HG03432 (cell line): ENCODE data around the gene SCYL1.
"Not testable (repeated sequence)": the region's sequence is repeated elsewhere in the genome, so short reads cannot be mapped to it uniquely, and the experiment has no call there.

Source experiments
- ATAC-seq: cut with Tn5 transposase; IDR thresholded peaks from one replicate; pipeline ENCODE4 v1.9.1; 2021; ENCODE audit warnings: mild to moderate bottlenecking, moderate library complexity; ENCODE audit not compliant: unreplicated experiment

SCYL1 gene

DNA sequence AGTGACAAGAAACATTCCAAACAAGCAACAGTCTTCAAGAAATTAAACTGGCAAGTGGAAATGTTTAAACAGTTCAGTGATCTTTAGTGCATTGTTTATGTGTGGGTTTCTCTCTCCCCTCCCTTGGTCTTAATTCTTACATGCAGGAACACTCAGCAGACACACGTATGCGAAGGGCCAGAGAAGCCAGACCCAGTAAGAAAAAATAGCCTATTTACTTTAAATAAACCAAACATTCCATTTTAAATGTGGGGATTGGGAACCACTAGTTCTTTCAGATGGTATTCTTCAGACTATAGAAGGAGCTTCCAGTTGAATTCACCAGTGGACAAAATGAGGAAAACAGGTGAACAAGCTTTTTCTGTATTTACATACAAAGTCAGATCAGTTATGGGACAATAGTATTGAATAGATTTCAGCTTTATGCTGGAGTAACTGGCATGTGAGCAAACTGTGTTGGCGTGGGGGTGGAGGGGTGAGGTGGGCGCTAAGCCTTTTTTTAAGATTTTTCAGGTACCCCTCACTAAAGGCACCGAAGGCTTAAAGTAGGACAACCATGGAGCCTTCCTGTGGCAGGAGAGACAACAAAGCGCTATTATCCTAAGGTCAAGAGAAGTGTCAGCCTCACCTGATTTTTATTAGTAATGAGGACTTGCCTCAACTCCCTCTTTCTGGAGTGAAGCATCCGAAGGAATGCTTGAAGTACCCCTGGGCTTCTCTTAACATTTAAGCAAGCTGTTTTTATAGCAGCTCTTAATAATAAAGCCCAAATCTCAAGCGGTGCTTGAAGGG is 20.0 kb upstream of the SCYL1 start:
- ATAC-seq: no peak

DNA sequence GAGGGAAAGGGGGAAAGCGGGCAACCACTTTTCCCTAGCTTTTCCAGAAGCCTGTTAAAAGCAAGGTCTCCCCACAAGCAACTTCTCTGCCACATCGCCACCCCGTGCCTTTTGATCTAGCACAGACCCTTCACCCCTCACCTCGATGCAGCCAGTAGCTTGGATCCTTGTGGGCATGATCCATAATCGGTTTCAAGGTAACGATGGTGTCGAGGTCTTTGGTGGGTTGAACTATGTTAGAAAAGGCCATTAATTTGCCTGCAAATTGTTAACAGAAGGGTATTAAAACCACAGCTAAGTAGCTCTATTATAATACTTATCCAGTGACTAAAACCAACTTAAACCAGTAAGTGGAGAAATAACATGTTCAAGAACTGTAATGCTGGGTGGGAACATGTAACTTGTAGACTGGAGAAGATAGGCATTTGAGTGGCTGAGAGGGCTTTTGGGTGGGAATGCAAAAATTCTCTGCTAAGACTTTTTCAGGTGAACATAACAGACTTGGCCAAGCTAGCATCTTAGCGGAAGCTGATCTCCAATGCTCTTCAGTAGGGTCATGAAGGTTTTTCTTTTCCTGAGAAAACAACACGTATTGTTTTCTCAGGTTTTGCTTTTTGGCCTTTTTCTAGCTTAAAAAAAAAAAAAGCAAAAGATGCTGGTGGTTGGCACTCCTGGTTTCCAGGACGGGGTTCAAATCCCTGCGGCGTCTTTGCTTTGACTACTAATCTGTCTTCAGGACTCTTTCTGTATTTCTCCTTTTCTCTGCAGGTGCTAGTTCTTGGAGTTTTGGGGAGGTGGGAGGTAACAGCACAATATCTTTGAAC is 19.2 kb upstream of the SCYL1 start:
- ATAC-seq: no peak

DNA sequence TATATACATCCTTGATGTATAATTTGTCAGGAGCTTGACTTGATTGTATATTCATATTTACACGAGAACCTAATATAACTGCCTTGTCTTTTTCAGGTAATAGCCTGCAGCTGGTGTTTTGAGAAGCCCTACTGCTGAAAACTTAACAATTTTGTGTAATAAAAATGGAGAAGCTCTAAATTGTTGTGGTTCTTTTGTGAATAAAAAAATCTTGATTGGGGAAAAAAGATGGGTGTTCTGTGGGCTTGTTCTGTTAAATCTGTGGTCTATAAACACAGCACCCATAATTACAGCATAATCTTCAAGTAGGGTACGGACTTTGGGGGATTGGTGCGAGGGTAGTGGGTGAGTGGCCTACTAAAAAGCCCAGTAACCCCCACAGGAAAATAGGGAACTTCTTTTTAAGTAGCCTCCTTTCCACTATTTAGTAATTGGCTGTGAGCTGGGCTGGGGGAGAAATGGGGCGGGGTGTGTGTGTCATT is 18.6 kb upstream of the SCYL1 start:
- ATAC-seq: no peak

DNA sequence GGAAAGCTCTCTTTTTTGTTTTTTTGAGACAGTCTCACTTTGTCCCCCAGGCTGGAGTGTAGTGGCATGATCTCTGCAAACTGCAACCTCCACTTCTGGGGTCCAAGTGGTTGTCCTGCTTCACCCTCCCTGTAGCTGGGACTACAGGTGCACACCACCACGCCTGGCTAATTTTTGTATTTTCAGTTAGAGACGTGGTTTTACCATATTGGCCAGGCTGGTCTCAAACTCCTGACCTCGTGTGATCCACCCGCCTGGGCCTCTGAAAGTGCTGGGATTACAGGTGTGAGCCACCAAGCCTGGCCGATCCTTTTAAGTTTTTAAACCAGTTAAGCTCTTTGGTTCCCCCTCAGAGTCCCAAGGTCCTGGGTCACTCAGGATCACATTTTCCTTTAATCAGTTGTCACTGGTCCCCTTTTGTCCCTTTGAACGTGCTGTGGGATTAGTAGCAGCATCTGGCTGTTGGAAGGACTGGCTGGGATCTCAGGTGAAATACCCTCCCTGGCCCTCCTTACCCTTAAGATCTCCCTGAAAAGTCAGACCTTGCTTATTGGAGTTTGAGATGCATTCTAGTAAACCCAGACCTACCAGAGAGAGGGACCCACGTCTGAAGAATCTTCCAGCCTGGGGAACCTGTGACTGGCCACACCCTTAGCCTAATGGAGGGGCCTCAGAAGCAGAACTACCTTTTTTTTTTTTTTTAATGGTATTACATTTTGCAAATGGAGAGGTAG is 17.9 kb upstream of the SCYL1 start:
- ATAC-seq: peak; percentile 40

DNA sequence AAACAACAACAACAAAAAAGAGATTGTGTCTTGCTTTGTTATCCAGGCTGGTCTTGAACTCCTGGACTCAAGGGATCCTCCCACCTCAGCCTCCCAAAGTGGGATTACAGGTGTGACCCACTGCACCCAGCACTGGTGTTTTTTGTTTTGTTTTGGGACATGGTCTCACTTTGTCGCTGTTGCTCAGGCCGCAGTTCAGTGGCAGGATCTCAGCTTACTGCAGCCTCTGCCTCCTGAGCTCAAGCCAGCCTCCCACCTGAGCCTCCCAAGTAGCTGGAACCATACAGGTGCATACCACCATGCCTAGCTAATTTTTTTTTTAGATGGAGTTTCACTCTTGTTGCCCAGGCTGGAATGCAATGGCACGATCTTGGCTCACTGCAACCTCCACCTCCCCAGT is 12.6 kb upstream of the SCYL1 start:
- ATAC-seq: not testable (repeated sequence)

DNA sequence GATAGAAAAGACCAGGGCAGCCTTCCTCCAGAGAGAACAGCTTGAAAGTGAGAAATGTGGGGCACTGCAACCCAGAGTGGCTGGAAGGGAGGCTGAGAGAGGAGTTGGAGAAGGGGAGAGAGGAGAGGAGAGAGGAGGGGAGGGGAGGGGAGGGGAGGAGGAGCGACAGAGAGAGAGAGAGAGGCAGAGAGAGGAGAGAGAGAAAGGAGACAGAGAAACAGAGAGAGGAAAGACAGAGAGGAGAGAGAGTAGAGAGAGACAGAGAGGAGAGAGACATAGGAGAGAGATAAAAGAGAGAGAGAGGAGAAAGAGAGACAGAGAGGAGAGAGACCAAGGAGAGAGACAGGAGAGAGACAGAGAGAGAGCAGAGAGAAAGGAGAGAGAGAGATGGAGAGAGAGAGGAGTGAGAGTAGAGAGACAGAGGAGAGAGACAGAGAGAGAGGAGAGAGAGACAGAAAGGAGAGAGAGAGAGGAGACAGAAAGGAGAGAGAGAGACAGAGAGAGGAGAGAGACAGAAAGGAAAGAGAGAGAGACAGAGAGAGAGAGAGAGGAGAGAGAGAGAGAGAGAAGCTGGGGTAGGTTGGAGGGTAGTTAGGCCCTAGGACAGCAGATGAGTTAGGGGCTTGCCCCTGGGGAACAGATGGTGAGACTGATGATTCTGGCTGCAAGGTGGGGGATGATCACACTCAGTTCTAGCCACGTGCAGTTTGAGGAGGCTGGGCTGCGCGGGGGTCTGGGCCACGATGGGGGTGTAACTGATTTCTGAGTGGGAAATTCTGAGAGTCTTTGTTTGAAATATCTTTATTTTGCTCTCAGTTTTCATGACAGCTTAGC is 8.5 kb upstream of the SCYL1 start:
- no peak for ATAC-seq

DNA sequence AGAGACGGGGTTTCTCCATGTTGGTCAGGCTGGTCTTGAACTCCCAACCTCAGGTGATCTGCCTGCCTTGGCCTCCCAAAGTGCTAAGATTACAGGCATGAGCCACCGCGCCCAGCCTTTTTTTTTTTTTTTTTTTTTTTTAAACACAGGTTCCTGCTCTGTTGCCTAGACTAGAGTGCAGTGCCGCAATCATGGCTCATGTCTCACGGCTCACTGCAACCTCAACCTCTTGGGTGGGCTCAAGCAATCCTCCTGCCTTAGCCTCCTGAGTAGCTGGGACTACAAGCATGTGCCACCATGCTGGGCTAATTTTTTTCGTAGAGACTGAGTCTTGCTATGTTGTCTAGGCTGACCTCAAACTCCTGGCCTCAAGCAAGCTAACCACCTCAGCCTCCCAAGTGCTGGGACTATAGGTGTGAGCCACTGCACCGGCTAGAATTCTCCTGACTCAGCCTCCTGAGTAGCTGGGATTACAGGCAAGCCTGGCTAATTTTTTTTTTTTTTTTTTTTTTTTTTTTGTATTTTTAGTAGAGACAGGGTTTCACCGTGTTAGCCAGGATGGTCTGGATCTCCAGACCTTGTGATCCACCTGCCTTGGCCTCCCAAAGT is 5.8 kb upstream of the SCYL1 start:
- ATAC-seq: not testable (repeated sequence)

DNA sequence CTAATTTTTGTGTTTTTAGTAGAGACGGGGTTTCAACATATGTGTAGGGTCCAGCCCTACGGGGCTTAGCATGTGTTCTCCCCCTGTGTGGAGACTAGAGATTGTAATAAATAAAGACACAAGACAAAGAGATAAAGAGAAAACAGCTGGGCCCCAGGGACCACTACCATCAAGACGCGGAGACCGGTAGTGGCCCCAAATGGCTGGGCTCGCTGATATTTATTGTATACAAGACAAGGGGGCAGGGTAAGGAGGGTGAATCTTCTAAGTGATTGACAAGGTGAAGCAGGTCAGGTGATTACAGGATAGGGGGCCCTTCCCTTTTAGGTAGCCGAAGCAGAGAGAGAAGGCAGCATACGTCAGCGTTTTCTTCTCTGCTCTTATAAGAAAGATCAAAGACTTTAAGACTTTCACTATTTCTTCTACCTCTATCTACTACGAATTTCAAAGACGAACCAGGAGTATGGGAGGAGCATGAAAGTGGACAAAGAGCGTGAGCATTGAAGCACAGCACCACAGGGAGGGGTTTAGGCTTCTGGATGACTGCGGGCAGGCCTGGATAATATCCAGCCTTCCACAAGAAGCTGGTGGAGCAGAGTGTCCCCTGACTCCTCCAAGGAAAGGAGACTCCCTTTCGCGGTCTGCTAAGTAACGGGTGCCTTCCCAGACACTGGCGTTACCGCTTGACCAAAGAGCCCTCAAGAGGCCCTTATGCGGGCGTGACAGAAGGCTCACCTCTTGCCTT is 2.9 kb upstream of the SCYL1 start:
- ATAC-seq: not testable (repeated sequence)

DNA sequence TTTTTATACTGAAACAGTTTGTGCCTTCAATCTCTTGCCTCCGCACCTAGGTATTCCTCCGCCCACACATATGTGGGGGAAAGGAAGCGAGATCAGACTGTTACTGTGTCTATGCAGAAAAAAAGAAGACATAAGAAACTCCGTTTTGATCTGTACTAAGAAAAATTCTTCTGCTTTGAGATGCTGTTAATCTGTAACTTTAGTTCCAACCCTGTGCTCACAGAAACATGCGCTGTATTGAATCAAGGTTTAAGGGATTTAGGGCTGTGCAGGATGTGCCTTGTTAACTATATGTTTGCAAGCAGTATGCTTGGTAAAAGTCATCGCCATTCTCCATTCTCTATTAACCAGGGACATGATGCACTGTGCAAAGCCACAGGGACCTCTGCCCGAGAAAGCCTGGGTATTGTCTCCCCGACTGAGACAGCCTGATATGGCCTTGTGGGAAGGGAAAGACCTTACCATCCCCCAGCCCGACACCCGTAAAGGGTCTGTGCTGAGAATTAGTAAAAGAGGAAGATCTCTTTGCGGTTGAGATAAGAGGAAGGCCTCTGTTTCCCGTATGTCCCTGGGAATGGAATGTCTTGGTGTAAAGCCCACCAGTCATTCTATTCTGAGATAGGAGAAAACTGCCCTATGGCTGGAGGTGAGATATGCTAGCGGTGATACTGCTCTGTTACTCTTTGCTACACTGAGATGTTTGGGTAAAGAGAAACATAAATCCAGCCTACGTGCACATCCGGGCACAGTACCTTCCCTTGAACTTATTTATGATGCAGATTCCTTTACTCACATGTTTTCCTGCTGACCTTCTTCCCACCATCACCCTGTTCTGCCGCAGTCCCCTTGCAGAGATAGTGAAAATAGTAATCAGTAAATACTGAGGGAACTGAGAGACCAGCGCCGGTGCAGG is 1.9 kb upstream of the SCYL1 start:
- ATAC-seq: not testable (repeated sequence)

DNA sequence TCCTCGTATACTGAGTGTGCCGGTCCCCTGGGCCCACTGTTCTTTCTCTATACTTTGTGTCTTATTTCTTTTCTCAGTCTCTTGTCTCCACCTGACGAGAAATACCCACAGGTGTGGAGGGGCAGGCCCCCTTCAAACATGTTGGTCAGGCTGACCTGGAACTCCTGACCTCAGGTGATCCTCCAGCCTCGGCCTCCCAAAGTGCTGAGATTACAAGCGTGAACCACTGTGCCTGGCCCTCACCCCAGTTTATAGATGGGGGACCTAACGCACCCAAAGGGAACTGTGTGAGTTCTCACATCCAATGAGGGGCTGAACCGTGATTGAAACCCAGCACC is 1.3 kb upstream of the SCYL1 start:
- not testable (repeated sequence) for ATAC-seq

DNA sequence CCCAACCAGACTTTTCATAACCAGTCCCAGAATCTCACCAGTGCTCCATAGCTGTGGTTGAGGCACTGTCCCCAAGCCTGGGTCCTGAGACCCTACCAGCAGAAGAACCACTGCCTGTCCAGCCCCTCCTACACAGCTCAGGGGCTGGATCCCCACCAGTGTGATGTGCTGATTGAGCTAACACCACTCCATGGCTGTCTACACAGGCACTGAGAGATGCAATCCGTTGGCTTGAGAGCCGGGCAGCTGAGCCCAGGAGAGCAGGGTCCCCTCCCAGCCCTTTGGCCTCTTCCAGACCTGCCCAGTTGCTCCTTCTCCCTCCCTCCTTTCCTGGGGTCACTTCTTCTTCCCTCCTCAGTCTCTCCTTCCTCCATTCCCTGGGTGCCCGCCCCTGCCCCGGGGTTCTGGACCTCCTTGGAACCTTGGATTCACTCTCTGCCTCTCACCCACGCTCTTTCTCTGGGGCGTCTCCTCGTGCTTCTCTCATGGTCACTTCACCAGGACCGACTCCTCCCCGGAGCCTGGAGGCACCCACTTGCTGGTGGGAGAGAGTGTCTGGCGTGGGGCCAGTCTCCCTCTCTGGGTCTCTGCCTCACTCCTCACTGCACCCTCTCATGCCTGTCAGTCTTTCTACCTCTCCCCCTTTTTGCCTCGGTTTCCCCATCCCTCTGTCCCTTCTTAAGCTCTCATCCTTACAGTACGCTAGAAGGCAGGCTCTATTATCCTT is 706 bp upstream of the SCYL1 start:
- ATAC-seq: no peak

DNA sequence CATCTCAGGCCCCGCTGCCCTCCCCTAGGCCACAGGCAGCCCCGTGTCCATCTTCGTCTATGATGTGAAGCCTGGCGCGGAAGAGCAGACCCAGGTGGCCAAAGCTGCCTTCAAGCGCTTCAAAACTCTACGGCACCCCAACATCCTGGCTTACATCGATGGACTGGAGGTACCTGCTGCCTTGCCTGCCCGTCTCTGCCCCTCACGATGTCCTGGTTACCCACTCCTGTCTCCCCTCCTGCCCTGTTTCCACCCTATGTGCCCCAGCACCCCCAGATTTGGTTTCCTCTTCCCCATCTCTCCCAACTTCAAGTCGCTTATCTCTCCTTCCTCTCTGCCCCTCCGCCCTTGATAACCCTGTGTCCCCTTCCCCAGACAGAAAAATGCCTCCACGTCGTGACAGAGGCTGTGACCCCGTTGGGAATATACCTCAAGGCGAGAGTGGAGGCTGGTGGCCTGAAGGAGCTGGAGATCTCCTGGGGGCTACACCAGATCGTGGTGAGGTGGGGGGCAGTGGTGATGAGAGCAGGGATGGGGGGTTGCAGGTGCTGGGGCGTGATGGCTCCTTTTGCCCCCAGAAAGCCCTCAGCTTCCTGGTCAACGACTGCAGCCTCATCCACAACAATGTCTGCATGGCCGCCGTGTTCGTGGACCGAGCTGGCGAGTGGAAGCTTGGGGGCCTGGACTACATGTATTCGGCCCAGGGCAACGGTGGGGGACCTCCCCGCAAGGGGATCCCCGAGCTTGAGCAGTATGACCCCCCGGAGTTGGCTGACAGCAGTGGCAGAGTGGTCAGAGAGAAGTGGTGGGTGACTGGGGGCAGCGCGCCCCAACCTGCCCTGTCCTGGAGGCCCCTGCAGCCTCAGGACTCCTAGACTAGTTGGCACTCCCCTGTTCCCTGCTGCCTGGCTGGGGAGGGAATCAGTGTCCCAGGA is 930 bp downstream of the SCYL1 start:
- no peak for ATAC-seq

DNA sequence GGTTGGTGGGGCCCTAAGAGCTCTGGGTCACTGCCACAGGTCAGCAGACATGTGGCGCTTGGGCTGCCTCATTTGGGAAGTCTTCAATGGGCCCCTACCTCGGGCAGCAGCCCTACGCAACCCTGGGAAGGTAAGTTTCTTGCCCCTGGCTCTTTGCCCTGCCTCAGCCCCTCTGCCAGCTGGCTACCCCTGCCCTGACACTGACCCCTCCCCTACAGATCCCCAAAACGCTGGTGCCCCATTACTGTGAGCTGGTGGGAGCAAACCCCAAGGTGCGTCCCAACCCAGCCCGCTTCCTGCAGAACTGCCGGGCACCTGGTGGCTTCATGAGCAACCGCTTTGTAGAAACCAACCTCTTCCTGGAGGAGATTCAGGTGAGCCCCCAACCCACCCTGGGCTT is 1.9 kb downstream of the SCYL1 start:
- no peak for ATAC-seq

DNA sequence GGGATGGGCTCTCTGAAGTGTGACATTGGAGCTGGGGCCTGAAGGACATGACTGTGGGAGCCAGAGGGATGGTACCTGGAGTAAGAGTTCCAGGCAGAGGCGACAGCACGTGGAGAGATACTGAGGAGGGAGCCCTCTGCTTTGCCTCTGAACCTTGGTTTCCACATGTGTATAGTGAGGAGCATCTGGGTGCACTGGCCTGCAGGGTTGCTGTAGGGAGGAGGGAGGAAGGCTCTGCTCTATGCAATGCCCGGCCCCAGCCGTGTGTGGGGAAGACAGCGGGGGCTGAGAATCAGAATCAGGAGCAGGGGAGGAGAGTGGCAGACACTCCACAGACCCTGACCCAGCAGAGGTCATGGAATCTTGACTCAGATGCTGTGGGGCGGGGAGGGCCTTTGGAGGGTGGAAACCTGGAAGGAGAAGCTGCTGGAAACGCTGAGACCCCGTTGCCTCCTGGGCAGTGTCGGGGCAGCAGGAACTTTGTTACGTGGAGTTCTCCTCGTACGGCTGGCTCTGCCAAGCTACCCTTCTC is 4.0 kb downstream of the SCYL1 start:
- ATAC-seq: no peak

DNA sequence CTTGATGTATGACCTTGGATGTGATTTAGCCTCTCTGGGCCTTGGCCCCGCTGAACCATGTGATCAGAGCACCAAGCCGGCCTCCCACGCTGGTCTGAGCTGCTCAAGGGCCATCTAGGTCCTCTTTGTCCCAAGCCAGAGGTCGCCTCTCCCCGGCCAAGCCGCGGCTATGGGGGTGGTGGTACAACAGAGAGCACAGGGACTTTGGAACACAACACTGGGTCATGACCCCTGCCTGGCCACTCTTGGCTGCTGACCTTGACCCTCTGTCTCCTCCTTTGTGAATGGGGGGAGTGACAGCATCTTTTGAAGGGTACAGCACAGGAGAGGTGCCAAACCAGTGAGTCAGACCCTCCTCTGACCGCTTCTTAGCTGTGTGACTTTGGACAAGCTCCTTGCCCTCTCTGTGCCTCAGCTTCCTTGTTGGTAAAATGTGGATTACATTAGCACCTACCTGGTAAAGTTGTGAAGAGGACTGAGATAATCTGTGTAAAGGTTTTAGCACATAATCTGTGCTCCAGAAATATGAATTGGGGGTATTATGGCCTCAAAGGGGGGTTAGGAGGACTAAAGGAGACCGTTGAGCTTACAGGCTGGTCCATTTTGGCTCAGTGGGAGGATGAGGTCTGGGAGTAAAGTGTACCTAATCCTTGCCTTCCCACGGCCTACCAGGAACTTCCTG is 4.7 kb downstream of the SCYL1 start:
- no peak for ATAC-seq

DNA sequence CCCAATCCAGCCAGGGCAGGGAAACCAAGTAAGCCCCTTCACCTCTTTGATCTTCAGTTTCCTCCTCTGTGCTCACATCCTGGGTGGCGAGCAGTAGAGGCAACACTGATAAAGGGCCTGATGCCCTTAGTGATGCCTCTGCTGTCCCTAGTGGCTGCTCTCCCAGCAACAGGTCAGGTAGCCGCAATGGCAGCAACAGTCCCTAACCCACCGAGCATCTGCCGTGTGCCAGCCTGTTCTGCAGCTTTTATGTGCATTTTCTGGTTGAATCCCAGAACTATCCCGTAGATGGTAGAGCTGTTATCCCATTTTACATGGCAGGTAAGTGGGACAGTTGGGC is 5.2 kb downstream of the SCYL1 start:
- no peak for ATAC-seq
